Memory B cell (primary cell): ENCODE results near the gene MEIS3.

Experiments
- ATAC-seq: fragments of 150-1000 bp; cut with Tn5 transposase; 2 replicates; pipeline ENCODE4 v1.10.0; 2021; ENCODE audit warnings: low read depth, mild to moderate bottlenecking, moderate library complexity
- DNase-seq, 2 donors: peaks; one replicate each; pipeline ENCODE4 v3.0.0; 2022; ENCODE audit warnings: low spot score in 2 of 2
- H3K27ac Mint-ChIP-seq: one replicate; pipeline ENCODE4 v1.8.0; 2022; ENCODE audit warnings: mild to moderate bottlenecking, moderate library complexity, mixed read lengths
- H3K27me3 Mint-ChIP-seq: one replicate; pipeline ENCODE4 v1.8.0; 2022; ENCODE audit warnings: mixed read lengths
- H3K36me3 Mint-ChIP-seq: one replicate; pipeline ENCODE4 v1.8.0; 2022; ENCODE audit warnings: mild to moderate bottlenecking, mixed read lengths
- H3K4me1 Mint-ChIP-seq: one replicate; pipeline ENCODE4 v1.8.0; 2022; ENCODE audit warnings: mixed read lengths
- H3K4me3 Mint-ChIP-seq: one replicate; pipeline ENCODE4 v1.8.0; 2022; ENCODE audit warnings: mild to moderate bottlenecking, moderate library complexity, mixed read lengths
- H3K9me3 Mint-ChIP-seq: one replicate; pipeline ENCODE4 v1.8.0; 2022; ENCODE audit warnings: mixed read lengths

MEIS3 gene

GRCh38 chr19:47419030-47419783, at the start of gene MEIS3:
Gene MEIS3, minus strand, starts transcription at chr19:47419527. Its CDS starts 446 bp downstream, at chr19:47419081.
- no peak for DNase-seq
- Mint-ChIP-seq H3K9me3 (peaks cover 5% of the 10 kb centered on the region), H3K4me1 (peaks cover 40% of the 10 kb centered on the region), H3K36me3 (peaks cover 8% of the 10 kb centered on the region), H3K27me3 (peaks cover 66% of the 10 kb centered on the region), H3K27ac (no peak within 1 kb of the TSS), H3K4me3 (peak within 1 kb of the TSS; percentile 65)
- ATAC-seq, result no peak

DNA sequence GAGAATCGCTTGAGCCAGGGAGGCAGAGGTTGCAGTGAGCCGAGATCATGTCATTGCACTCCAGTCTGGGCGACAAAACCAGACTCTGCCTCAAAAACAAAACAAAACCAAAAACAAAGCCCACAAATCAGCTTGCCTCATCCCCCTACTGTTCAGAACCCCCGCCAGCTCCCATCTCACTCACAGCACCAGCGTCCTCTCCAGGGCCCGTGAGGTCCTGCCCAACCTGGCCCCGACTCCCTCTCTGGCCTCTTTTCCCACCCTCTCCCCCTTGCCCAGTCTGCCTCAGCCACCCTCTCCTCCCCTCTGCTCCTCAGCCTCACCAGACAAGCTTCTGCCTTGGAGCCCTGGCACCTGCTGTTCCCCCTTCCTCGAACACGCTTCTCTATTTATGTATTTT, 48.6 kb upstream of the MEIS3 start:
- no peak for ATAC-seq
- DNase-seq, result no peak
- peaks cover 44% of the 10 kb centered on the region for H3K27me3 Mint-ChIP-seq
- peaks cover 2% of the 10 kb centered on the region for H3K36me3 Mint-ChIP-seq
- no peak overlapping the region for H3K4me3 Mint-ChIP-seq
- peaks cover 13% of the 10 kb centered on the region for H3K4me1 Mint-ChIP-seq
- H3K27ac Mint-ChIP-seq, result no peak overlapping the region
- H3K9me3 Mint-ChIP-seq, result no peaks in the 10 kb centered on the region

DNA sequence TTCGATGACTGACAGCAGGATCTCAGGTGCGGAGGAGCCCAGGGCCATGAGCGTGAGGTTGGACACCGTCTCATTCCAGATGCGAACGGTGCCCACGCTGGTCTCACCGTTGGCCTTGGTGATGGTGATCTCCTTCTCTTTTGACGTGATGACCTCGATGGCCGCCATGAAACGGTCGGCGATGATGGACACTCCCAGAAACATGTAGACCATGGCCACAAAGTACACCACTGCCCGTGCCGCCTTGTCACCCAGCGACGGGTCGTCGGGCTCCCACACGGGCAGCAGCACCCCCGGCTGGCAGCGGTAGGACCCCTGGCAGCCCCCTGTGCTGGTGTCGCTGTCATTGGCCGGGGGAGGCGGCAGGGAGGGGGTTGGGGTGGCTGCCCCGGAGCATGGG, 46.6 kb upstream of the MEIS3 start:
- Mint-ChIP-seq H3K27ac (no peak overlapping the region), H3K4me3 (no peak overlapping the region), H3K4me1 (peaks cover 8% of the 10 kb centered on the region), H3K9me3 (no peaks in the 10 kb centered on the region), H3K36me3 (peaks cover 2% of the 10 kb centered on the region), H3K27me3 (peaks cover 42% of the 10 kb centered on the region)
- no peak for ATAC-seq
- no peak for DNase-seq

DNA sequence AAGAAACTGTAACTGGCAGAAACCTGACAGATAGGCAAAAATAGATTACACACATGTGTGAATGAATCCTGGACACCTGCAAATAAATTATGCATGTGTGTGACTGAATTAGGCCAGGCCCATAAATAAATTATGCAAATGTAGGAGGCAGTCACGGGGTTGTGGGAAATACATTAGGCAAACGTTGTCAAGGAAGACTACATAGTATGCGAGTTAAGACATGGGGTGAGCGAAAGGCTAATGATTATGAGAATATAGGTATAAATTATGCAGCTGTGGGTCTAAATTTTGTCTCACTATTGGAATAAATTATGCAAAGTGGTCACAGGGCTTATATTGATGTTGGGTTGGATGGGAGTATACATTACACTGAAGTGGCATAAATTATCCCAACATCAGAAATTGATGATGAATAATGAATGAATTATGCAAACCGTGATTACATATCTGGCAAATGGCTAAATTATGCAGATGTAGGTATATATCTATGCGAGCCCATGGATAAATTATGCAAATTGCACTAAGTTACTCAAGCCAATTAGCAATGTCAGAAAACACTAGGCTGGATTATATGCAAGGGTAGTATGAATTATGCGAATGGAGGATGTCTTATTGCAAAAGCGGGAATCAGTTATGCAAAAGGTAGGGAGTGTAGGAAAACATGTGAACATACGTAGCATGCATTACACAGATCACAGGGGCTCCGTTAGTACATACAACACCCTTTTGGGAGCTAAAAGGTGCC, 45.5 kb upstream of the MEIS3 start:
- H3K36me3 Mint-ChIP-seq, result no peaks in the 10 kb centered on the region
- peaks cover 3% of the 10 kb centered on the region for H3K4me1 Mint-ChIP-seq
- peaks cover 35% of the 10 kb centered on the region for H3K27me3 Mint-ChIP-seq
- H3K9me3 Mint-ChIP-seq, result no peaks in the 10 kb centered on the region
- DNase-seq (no peak), ATAC-seq (no peak)
- no peak overlapping the region for H3K27ac Mint-ChIP-seq
- no peak overlapping the region for H3K4me3 Mint-ChIP-seq

DNA sequence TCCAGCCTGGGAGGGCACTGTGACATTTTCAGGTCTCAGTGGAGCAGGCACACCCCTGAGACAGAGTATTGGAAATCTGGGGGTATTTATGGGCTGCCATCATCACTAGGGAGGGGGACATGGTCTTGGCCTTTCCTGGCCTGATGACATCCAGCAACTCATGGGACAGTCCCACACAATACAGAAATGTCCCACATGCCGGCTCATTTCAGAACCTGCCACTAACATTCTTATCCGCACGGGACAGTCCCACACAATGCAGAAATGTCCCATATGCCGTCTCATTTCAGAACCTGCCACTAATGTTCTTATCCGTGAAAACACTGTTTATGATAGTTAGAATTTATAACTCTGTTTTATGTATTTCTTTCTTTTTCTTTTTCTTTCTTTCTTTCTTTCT, 42.5 kb upstream of the MEIS3 start:
- H3K4me1 Mint-ChIP-seq, result no peaks in the 10 kb centered on the region
- peaks cover 25% of the 10 kb centered on the region for H3K27me3 Mint-ChIP-seq
- peaks cover 1% of the 10 kb centered on the region for H3K9me3 Mint-ChIP-seq
- H3K27ac Mint-ChIP-seq, result no peak overlapping the region
- DNase-seq (no peak), ATAC-seq (no peak)
- no peak overlapping the region for H3K4me3 Mint-ChIP-seq
- peaks cover 2% of the 10 kb centered on the region for H3K36me3 Mint-ChIP-seq

DNA sequence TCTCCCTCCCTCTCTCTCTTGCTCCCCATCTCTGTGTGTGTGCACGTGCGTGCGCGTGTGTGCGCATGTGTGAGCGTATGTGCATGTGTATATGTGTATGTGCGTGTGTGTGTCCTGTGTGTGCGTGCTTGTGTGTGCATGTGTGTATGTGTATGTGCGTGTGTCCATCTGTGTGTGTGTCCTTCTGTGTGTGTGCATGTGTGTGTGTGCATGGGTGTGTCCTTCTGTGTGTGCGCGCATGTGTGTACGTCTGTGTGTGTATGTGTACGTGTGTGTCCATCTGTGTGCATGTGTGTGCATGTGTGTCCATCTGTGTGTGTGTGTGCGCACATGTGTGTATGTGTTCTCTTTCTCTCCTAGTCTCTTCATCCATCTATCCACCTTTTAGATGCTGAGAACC, 40.1 kb upstream of the MEIS3 start:
- DNase-seq (no peak), ATAC-seq (no peak)
- no peaks in the 10 kb centered on the region for H3K4me1 Mint-ChIP-seq
- no peak overlapping the region for H3K27ac Mint-ChIP-seq
- H3K9me3 Mint-ChIP-seq, result peaks cover 11% of the 10 kb centered on the region
- H3K4me3 Mint-ChIP-seq, result no peak overlapping the region
- peaks cover 20% of the 10 kb centered on the region for H3K27me3 Mint-ChIP-seq
- H3K36me3 Mint-ChIP-seq, result peaks cover 2% of the 10 kb centered on the region

GRCh38 chr19:47458672-47459071, 39.3 kb upstream of the MEIS3 start:
- Mint-ChIP-seq H3K27ac (no peak overlapping the region), H3K27me3 (peaks cover 19% of the 10 kb centered on the region), H3K4me3 (no peak overlapping the region), H3K4me1 (no peaks in the 10 kb centered on the region), H3K36me3 (peaks cover 2% of the 10 kb centered on the region), H3K9me3 (peaks cover 11% of the 10 kb centered on the region)
- ATAC-seq, result no peak
- no peak for DNase-seq

DNA sequence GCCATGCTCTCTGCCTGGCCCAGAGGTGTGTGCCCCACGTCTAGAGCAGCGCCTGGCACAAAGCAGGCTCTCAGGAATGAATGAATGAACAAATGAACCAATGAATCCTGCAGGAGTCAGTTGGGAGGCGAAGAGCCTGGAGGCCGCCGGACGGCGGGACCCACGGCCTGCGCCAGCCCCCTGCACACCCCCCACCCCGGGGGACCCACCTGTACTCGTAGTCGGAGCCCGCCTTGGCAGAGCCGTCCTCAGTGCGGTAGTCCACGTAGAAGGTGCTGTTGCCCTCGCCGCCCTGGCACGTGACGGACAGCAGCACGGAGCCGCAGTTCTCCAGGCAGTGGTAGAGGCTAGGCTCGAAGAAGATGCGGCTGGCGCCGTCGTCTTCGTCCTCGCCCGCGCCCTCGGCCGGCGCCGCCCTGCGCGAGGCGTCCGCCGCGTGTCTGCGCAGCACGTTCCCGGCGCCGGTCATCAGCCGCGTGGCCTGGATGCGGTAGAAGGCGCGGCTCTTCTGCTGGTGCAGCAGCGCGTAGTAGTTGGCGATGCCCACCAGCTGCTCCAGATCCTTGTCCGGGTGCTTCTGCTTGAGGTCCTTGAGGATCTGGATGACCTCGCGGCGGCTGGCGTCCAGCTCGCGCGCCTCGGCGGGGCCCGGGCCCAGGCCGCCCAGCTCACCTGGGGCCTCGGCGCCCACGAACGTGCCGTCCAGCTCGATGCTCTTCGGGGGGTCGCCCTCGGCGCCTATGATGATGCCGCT, 37.6 kb upstream of the MEIS3 start:
- no peak for DNase-seq
- ATAC-seq, result no peak
- Mint-ChIP-seq H3K4me1 (no peaks in the 10 kb centered on the region), H3K4me3 (no peak overlapping the region), H3K27me3 (peaks cover 18% of the 10 kb centered on the region), H3K27ac (no peak overlapping the region), H3K36me3 (peaks cover 2% of the 10 kb centered on the region), H3K9me3 (peaks cover 11% of the 10 kb centered on the region)

DNA sequence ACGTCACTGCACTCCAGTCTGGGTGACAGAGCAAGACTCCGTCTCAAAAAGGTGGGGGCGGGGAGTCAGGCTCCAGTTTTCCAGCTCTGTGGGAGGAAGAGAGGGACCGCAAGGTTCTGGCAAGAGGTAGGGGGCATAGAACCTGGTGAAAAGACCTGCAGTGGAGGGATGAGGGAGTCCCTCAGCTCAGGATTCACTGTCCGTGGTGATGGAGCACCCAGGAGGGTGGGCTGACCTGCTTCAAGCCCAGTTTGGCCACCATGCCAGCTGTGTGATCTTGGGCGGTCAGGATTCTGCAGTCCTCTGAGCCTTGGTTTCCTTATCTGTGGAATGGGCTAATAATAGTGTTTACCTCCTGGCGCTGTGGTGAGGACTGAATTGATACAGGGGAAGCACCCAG, 31.2 kb upstream of the MEIS3 start:
- Mint-ChIP-seq H3K4me3 (no peak overlapping the region), H3K27ac (no peak overlapping the region), H3K4me1 (peaks cover 10% of the 10 kb centered on the region), H3K36me3 (peaks cover 5% of the 10 kb centered on the region), H3K9me3 (peaks cover 10% of the 10 kb centered on the region), H3K27me3 (peaks cover 40% of the 10 kb centered on the region)
- no peak for DNase-seq
- no peak for ATAC-seq

- Mint-ChIP-seq H3K27me3 (peaks cover 47% of the 10 kb centered on the region), H3K36me3 (peaks cover 9% of the 10 kb centered on the region), H3K4me1 (peaks cover 21% of the 10 kb centered on the region), H3K9me3 (peaks cover 5% of the 10 kb centered on the region), H3K27ac (no peak overlapping the region), H3K4me3 (no peak overlapping the region)
- ATAC-seq, result no peak
- DNase-seq, result no peak
Observed at GRCh38 chr19:47448360-47448727, 29.0 kb upstream of the MEIS3 start.

DNA sequence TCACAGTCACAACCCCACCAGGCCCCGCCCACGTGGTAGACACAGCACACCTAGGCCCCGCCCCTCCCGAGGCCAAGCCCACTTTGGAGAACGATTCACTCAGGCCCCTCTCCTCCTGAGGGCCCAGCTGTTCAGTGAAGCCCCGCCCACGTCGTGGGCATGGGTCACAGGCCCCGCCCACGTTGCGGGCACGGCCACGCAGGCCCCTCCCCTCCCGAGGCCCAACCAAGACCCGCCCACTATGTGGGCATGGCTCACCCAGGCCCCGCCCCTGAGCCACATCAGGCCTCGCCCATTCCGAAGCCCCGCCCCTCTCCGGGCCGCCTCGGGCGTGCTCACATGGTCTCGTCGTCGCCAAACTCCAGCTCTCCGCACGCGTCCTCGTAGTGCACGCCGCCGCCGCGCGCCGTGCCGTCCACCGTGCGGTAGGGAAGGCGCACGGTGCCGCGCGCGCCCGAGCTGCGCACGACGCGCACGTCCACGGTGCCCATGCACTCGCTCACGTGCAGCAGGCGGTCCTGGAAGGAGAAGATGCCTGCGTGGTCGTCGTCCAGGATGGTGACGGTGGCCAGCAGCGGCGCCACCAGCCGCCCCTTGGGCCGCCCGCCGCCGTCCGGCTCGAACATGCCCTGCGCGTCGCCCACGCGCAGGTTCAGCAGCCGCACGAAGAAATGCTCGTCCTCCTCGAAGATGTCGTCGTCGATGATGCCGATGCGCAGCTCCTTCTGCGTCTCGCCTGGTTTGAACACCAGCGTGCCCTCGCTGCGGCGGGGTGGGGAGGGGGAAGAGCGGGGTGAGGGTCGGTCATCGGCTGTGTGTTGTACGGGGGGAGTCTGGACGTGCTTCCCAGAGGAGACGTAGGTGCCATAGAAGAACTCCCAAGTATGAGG, 28.4 kb upstream of the MEIS3 start:
- ATAC-seq (peak; percentile 34), DNase-seq (peak in 1 of 2 donors; percentile 44)
- Mint-ChIP-seq H3K36me3 (peaks cover 9% of the 10 kb centered on the region), H3K4me1 (peaks cover 21% of the 10 kb centered on the region), H3K4me3 (no peak overlapping the region), H3K27ac (no peak overlapping the region), H3K27me3 (peaks cover 52% of the 10 kb centered on the region), H3K9me3 (peaks cover 5% of the 10 kb centered on the region)

- no peak for DNase-seq
- no peak for ATAC-seq
Observed at GRCh38 chr19:47446534-47447469, 27.5 kb upstream of the MEIS3 start.

More at GRCh38 chr19:47446534-47447469, 27.5 kb upstream of the MEIS3 start:
- no peak overlapping the region for H3K27ac Mint-ChIP-seq
- peaks cover 56% of the 10 kb centered on the region for H3K27me3 Mint-ChIP-seq
- H3K36me3 Mint-ChIP-seq, result peaks cover 9% of the 10 kb centered on the region
- H3K9me3 Mint-ChIP-seq, result peaks cover 5% of the 10 kb centered on the region
- peaks cover 21% of the 10 kb centered on the region for H3K4me1 Mint-ChIP-seq
- no peak overlapping the region for H3K4me3 Mint-ChIP-seq
